GM23338 (cell line): ENCODE data around the gene TMEM121.

Experiments used
- CREB1 ChIP-seq: fragments of 250-450 bp; sonication (Bioruptor Pico); IDR thresholded peaks from 2 replicates; pipeline ENCODE4 v1.5.0; 2020; ENCODE audit warnings: low read depth, mild to moderate bottlenecking, moderate library complexity
- EZH2 ChIP-seq: fragments of 200-600 bp; sonication (generic); IDR thresholded peaks from one replicate; pipeline ENCODE4 v1.8.0; 2017; ENCODE audit warnings: antibody characterized with exemption, mild to moderate bottlenecking, low read depth; ENCODE audit not compliant: unreplicated experiment
- EZH2phosphoT487 ChIP-seq: fragments of 200-600 bp; sonication (generic); IDR thresholded peaks from one replicate; pipeline ENCODE4 v1.8.1; 2018; ENCODE audit warnings: antibody characterized with exemption; ENCODE audit not compliant: unreplicated experiment
- JUNB ChIP-seq: IDR thresholded peaks from one replicate; pipeline ENCODE4 v1.6.1; 2016; ENCODE audit warnings: antibody characterized with exemption; ENCODE audit not compliant: unreplicated experiment
- NANOG ChIP-seq: IDR thresholded peaks from 2 replicates; pipeline ENCODE4 v1.6.1; 2016; ENCODE audit warnings: antibody characterized with exemption, borderline replicate concordance
- POLR2AphosphoS5 ChIP-seq: IDR thresholded peaks from 2 replicates; pipeline ENCODE4 v1.6.1; 2016; ENCODE audit warnings: antibody characterized with exemption, low read depth
- TF ChIP-seq, protein P1 (sequence below), 2 experiments: fragments of 200-600 bp in 1 of 2; sonication (generic) in 1 of 2; conservative IDR thresholded peaks; 2 replicates each; pipeline versions ENCODE4 v1.5.1 to v1.6.1; 2016 to 2017; ENCODE audit warnings: antibody characterized with exemption in 2 of 2, low read depth in 2 of 2, mild to moderate bottlenecking in 2 of 2, moderate library complexity in 1 of 2
- TF ChIP-seq, protein P2 (sequence below): IDR thresholded peaks from one replicate; pipeline ENCODE4 v1.6.1; 2018; ENCODE audit warnings: antibody characterized with exemption; ENCODE audit not compliant: unreplicated experiment
- TF ChIP-seq, protein P3 (sequence below): IDR thresholded peaks from 2 replicates; pipeline ENCODE4 v1.6.1; 2016; ENCODE audit warnings: antibody characterized with exemption
- TF ChIP-seq, protein P4 (sequence below): fragments of 250-450 bp; sonication (Bioruptor Pico); IDR thresholded peaks from 2 replicates; pipeline ENCODE4 v1.5.0; 2020; ENCODE audit warnings: mild to moderate bottlenecking, moderate library complexity

DNA sequence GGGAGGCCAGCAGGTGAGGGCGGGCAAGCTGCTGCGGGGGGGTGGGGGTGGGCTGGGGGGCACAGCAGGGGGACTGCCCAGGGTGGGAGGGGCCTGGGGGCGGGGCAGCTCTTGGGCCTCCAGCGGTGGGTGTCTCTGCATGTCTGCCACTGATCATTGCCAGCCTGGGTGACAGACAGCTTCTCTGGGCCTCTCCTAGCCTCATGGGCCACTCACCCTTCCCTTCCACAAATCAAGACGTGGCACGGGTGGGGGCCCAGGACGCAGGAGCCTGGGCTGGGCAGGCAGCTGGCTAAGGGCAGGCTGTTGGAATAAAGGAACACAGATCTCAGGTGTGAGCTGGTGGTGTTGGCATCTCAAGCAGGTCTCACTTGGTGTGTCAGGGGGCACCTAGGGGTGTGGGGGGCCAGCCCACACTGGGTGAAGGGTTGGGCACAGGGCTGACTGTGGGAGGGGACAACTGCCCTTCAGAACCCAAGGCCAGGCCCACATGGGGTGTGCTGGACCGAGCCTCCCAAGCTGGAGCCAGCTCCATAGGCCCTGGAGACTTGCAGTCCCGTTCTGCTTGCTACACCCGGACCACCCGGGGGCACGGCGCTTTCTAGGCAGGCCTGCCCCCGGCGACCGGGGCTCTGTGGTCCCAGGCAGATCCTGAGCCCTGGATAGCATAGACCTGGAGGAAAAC lies 32.3 kb upstream of the TMEM121 start:
- TF ChIP-seq, protein P1, sequence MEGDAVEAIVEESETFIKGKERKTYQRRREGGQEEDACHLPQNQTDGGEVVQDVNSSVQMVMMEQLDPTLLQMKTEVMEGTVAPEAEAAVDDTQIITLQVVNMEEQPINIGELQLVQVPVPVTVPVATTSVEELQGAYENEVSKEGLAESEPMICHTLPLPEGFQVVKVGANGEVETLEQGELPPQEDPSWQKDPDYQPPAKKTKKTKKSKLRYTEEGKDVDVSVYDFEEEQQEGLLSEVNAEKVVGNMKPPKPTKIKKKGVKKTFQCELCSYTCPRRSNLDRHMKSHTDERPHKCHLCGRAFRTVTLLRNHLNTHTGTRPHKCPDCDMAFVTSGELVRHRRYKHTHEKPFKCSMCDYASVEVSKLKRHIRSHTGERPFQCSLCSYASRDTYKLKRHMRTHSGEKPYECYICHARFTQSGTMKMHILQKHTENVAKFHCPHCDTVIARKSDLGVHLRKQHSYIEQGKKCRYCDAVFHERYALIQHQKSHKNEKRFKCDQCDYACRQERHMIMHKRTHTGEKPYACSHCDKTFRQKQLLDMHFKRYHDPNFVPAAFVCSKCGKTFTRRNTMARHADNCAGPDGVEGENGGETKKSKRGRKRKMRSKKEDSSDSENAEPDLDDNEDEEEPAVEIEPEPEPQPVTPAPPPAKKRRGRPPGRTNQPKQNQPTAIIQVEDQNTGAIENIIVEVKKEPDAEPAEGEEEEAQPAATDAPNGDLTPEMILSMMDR (conservative IDR thresholded peaks at IDR 0.05; ENCODE audit: low read depth in 2 of 2): no peak
- TF ChIP-seq, protein P2, sequence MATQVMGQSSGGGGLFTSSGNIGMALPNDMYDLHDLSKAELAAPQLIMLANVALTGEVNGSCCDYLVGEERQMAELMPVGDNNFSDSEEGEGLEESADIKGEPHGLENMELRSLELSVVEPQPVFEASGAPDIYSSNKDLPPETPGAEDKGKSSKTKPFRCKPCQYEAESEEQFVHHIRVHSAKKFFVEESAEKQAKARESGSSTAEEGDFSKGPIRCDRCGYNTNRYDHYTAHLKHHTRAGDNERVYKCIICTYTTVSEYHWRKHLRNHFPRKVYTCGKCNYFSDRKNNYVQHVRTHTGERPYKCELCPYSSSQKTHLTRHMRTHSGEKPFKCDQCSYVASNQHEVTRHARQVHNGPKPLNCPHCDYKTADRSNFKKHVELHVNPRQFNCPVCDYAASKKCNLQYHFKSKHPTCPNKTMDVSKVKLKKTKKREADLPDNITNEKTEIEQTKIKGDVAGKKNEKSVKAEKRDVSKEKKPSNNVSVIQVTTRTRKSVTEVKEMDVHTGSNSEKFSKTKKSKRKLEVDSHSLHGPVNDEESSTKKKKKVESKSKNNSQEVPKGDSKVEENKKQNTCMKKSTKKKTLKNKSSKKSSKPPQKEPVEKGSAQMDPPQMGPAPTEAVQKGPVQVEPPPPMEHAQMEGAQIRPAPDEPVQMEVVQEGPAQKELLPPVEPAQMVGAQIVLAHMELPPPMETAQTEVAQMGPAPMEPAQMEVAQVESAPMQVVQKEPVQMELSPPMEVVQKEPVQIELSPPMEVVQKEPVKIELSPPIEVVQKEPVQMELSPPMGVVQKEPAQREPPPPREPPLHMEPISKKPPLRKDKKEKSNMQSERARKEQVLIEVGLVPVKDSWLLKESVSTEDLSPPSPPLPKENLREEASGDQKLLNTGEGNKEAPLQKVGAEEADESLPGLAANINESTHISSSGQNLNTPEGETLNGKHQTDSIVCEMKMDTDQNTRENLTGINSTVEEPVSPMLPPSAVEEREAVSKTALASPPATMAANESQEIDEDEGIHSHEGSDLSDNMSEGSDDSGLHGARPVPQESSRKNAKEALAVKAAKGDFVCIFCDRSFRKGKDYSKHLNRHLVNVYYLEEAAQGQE: no peak
- TF ChIP-seq EZH2: no peak
- TF ChIP-seq JUNB: no peak
- TF ChIP-seq CREB1 (CRISPR knock-in tag): no peak
- no peak for TF ChIP-seq POLR2AphosphoS5
- TF ChIP-seq, protein P3, sequence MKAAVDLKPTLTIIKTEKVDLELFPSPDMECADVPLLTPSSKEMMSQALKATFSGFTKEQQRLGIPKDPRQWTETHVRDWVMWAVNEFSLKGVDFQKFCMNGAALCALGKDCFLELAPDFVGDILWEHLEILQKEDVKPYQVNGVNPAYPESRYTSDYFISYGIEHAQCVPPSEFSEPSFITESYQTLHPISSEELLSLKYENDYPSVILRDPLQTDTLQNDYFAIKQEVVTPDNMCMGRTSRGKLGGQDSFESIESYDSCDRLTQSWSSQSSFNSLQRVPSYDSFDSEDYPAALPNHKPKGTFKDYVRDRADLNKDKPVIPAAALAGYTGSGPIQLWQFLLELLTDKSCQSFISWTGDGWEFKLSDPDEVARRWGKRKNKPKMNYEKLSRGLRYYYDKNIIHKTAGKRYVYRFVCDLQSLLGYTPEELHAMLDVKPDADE: no peak
- no peak for TF ChIP-seq EZH2phosphoT487
- TF ChIP-seq, protein P4, sequence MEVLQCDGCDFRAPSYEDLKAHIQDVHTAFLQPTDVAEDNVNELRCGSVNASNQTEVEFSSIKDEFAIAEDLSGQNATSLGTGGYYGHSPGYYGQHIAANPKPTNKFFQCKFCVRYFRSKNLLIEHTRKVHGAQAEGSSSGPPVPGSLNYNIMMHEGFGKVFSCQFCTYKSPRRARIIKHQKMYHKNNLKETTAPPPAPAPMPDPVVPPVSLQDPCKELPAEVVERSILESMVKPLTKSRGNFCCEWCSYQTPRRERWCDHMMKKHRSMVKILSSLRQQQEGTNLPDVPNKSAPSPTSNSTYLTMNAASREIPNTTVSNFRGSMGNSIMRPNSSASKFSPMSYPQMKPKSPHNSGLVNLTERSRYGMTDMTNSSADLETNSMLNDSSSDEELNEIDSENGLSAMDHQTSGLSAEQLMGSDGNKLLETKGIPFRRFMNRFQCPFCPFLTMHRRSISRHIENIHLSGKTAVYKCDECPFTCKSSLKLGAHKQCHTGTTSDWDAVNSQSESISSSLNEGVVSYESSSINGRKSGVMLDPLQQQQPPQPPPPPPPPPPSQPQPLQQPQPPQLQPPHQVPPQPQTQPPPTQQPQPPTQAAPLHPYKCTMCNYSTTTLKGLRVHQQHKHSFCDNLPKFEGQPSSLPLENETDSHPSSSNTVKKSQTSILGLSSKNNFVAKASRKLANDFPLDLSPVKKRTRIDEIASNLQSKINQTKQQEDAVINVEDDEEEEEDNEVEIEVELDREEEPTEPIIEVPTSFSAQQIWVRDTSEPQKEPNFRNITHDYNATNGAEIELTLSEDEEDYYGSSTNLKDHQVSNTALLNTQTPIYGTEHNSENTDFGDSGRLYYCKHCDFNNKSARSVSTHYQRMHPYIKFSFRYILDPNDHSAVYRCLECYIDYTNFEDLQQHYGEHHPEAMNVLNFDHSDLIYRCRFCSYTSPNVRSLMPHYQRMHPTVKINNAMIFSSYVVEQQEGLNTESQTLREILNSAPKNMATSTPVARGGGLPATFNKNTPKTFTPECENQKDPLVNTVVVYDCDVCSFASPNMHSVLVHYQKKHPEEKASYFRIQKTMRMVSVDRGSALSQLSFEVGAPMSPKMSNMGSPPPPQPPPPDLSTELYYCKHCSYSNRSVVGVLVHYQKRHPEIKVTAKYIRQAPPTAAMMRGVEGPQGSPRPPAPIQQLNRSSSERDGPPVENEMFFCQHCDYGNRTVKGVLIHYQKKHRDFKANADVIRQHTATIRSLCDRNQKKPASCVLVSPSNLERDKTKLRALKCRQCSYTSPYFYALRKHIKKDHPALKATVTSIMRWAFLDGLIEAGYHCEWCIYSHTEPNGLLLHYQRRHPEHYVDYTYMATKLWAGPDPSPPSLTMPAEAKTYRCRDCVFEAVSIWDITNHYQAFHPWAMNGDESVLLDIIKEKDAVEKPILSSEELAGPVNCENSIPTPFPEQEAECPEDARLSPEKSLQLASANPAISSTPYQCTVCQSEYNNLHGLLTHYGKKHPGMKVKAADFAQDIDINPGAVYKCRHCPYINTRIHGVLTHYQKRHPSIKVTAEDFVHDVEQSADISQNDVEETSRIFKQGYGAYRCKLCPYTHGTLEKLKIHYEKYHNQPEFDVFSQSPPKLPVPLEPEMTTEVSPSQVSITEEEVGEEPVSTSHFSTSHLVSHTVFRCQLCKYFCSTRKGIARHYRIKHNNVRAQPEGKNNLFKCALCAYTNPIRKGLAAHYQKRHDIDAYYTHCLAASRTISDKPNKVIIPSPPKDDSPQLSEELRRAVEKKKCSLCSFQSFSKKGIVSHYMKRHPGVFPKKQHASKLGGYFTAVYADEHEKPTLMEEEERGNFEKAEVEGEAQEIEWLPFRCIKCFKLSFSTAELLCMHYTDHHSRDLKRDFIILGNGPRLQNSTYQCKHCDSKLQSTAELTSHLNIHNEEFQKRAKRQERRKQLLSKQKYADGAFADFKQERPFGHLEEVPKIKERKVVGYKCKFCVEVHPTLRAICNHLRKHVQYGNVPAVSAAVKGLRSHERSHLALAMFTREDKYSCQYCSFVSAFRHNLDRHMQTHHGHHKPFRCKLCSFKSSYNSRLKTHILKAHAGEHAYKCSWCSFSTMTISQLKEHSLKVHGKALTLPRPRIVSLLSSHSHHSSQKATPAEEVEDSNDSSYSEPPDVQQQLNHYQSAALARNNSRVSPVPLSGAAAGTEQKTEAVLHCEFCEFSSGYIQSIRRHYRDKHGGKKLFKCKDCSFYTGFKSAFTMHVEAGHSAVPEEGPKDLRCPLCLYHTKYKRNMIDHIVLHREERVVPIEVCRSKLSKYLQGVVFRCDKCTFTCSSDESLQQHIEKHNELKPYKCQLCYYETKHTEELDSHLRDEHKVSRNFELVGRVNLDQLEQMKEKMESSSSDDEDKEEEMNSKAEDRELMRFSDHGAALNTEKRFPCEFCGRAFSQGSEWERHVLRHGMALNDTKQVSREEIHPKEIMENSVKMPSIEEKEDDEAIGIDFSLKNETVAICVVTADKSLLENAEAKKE (CRISPR knock-in tag): no peak
- TF ChIP-seq NANOG: no peak
